ENCODE measurements around the gene BCHE.
A peak's percentile ranks its signal among the peaks of the same experiment; 100 is the strongest.

BCHE gene

GRCh38 chr3:165837058-165837525 lies at the start of gene BCHE:
TSS of gene BCHE (minus strand) at chr3:165837423. CDS start at chr3:165831033, 6,390 bp downstream.
- DNase-seq (ENCODE audit: low spot score): no peak

- no peak for DNase-seq (ENCODE audit: low spot score)
Observed at GRCh38 chr3:165885558-165886270, 48.5 kb upstream of the BCHE start.

- no peak for DNase-seq (ENCODE audit: low spot score)
Observed at GRCh38 chr3:165884518-165884917, 47.3 kb upstream of the BCHE start.

- DNase-seq (ENCODE audit: low spot score): no peak
Observed at GRCh38 chr3:165883863-165884478, 46.7 kb upstream of the BCHE start.

- DNase-seq (ENCODE audit: low spot score): no peak
Observed at GRCh38 chr3:165883117-165883516, 45.9 kb upstream of the BCHE start.

GRCh38 chr3:165875644-165876043 lies 38.4 kb upstream of the BCHE start:
- DNase-seq (ENCODE audit: low spot score): no peak

GRCh38 chr3:165874663-165875489 lies 37.7 kb upstream of the BCHE start:
- DNase-seq (ENCODE audit: low spot score): no peak

GRCh38 chr3:165868088-165868487 lies 30.9 kb upstream of the BCHE start:
- DNase-seq (ENCODE audit: low spot score): no peak

GRCh38 chr3:165859061-165859460 lies 21.8 kb upstream of the BCHE start:
- DNase-seq (ENCODE audit: low spot score): no peak

- DNase-seq (ENCODE audit: low spot score): no peak
Observed at GRCh38 chr3:165855581-165855980, 18.4 kb upstream of the BCHE start.

GRCh38 chr3:165854696-165855095 lies 17.5 kb upstream of the BCHE start:
- peak; percentile 1 for DNase-seq (ENCODE audit: low spot score)

GRCh38 chr3:165852711-165853110 lies 15.5 kb upstream of the BCHE start:
- no peak for DNase-seq (ENCODE audit: low spot score)

- DNase-seq (ENCODE audit: low spot score): no peak
Observed at GRCh38 chr3:165852191-165852590, 15.0 kb upstream of the BCHE start.

GRCh38 chr3:165846056-165846455 lies 8.8 kb upstream of the BCHE start:
- DNase-seq (ENCODE audit: low spot score): no peak

GRCh38 chr3:165839296-165840076 lies 2.3 kb upstream of the BCHE start:
- DNase-seq (ENCODE audit: low spot score): no peak

- no peak for DNase-seq (ENCODE audit: low spot score)
Observed at GRCh38 chr3:165837801-165838200, 578 bp upstream of the BCHE start.

- DNase-seq (ENCODE audit: low spot score): no peak
Observed at GRCh38 chr3:165835431-165835830, 1.8 kb downstream of the BCHE start.

- DNase-seq (ENCODE audit: low spot score): no peak
Observed at GRCh38 chr3:165830746-165831145, 6.5 kb downstream of the BCHE start.

- DNase-seq (ENCODE audit: low spot score): no peak
Observed at GRCh38 chr3:165827883-165828282, 9.3 kb downstream of the BCHE start.

- DNase-seq (ENCODE audit: low spot score): no peak
Observed at GRCh38 chr3:165827233-165827632, 10.0 kb downstream of the BCHE start.

- DNase-seq (ENCODE audit: low spot score): no peak
Observed at GRCh38 chr3:165820671-165821123, 16.5 kb downstream of the BCHE start.

GRCh38 chr3:165817160-165817709 lies 20.0 kb downstream of the BCHE start:
- no peak for DNase-seq (ENCODE audit: low spot score)

Measured in AG08395 (cell line).